GM21447 (cell line): Measurements from ENCODE around the gene ATP7B.

Experiments used
- ATAC-seq: cut with Tn5 transposase; IDR thresholded peaks from one replicate; pipeline ENCODE4 v1.9.1; 2021; ENCODE audit not compliant: unreplicated experiment

ATP7B gene

DNA sequence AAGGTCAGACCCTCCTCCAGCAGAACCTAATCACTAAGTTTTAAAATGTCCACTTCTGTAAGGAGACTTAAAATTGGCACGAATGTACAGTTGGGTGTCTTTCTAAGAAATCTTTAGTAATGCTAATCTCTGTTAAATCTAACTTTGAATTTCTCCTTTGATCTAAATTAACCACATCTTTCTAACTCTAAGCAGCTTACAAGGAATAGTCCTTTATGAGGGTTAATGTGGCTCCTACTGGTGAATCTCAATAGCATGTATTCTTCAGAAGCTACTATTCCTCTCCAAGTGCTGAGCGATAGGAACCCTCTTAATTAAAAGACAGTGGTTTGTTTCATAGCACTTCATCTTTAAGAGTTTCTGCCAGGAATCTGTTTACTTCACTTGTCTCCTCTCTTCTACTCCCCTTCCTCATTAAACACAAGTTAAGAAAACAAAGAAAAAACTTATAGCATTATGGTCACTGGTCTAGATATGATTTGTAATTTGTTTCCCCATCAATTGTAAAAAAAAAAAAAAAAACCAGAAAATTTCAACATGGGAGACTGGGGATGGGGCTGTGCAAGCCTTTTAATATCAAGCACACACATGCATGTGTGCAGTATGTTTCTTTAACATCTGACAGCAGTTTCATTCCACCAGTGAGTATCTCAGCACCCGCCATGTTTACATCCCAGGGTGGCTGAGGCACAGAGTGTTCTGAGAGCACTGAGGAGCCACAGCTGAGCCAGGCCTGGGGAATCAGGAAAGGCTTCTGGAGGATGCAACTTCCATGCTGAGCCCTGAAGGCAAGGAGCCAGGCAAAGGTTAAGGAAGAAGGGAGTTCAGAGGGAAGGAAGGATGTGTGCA is 57.7 kb downstream of the ATP7B start:
- no peak for ATAC-seq

DNA sequence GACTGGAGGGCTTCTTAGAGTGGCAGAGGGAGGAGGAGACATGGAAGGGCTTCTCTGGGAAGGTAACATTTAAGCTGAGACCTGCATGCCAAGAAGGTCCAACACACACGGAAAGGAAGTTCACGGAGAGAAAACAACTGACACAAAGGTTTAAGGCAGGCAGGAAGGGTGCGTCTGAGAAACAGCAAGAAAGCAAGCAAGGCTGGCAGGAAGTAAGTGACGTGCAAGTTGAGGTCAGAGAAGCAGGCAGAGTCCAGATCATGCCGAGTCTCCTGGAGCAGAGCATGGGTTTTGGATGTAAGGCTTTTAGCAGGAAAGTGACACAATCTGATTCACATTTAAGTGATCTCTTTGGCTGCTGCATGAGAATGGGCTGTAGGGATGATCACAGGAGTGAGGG is 60.5 kb downstream of the ATP7B start:
- ATAC-seq, result no peak

DNA sequence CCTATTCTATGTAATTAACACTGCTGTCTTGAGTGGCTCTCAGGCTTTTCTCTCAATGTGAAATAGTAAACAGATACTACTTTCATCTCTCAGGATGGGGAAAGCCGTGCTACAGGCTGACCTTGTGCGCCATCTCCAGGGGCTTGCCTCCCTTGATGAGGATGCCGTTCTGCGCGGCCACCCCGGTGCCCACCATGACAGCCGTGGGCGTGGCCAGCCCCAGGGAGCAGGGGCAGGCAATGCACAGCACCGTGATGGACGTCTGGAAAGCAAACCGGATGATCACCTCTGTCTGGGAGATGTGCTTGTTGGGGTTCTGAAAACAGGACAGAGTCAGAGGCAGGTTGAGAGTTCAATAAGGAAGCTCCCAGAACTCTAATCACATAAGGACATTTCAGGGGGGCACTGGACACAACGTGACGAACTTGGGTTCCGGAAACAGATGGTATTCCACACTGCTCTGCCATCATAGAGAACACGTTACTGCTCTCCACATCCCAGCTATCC is 65.0 kb downstream of the ATP7B start:
- no peak for ATAC-seq

DNA sequence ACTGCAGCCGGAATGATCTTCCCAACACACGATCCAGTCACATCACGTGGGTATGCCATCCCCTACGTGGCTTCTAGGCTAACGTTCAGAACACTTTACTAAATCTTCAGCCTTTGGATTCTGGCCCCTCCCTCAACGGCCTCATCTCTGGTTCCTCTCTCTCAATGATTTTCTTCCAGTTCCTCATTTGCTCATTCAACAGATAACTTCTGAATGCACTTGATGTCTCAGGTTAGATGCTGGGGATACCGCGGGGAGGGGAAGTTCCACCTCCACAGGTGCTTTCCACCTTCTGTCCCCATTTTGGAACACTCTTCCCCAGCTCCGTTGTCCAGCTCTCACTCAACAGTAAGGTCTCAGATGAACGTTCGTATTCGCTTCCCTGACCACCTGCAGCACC is 66.1 kb downstream of the ATP7B start:
- no peak for ATAC-seq

DNA sequence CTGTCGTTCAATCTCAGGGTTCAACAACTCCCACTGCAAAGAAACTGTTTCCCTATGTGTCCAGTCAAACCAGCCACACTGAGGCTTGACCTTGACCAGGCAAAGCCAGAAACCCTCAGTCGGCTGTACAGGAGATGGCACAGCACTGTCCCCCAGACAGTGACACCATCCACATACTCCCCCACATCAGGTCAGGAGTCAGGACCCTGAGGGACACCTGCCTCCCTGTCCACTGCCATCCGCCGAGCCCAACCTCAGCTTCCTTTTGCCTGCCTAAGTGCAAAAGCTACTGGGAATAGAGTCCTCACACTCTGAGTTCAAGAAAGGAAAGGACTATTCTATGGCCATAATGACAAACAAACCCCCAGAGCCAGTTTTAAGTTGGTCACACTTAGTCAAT is 66.8 kb downstream of the ATP7B start:
- ATAC-seq, result no peak

DNA sequence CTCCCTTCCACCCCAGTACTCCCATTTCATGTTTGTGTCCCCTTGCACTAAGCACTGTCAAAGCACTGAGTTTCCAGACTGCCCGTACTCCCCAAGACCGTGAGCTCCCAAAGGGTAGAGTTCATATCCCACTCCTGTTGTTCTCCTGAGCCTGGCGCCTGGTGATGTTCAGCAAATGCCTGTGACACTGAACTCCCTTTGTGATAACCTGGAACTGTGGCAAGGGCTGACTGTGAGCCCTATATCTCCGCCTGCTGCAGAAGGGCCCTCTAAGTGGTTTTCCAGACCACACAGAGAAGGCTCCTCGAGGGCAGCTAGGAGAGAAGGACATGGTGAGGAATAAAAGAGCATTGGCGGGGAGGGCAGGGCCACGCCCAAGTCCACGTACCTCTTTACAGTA is 67.5 kb downstream of the ATP7B start:
- no peak for ATAC-seq

DNA sequence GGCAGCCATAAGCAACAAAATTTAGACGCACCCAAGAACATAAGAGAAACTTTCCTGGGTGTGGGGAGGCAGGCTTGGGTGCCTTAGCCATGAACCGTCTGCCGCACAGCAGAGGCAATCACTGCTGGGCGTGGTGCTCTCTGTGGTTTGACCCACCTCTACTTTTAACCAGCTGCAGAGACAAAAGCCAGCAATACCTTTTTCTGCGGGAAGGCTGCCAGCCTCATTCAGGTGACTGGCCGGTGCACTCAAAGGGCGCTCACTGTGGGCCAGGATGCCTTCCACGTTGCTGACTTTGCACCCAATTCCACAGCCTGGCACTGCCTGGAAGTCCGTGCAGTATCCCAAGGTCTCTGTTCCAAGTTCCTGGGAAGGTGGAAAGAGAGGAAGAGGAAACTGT is 69.1 kb downstream of the ATP7B start:
- no peak for ATAC-seq

DNA sequence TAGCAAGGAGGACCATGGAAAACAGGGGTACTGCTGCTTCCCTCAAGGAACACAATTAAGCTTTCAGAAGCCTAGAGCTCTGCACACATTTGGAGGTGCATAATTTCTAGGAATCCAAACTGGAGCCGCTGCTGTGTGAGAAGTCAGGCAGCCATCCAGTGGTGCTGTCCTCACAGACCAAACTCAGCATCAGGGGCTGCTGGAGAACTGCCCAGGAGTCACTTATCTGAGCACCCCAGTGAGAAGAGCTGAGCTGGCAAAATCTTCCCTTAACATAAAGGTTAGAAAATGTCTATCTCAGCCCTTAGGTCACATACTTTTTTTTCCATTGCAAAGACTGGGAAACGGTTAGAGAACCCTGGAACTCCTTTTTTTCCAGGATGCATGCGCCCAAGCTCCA is 72.8 kb downstream of the ATP7B start:
- ATAC-seq, result no peak

DNA sequence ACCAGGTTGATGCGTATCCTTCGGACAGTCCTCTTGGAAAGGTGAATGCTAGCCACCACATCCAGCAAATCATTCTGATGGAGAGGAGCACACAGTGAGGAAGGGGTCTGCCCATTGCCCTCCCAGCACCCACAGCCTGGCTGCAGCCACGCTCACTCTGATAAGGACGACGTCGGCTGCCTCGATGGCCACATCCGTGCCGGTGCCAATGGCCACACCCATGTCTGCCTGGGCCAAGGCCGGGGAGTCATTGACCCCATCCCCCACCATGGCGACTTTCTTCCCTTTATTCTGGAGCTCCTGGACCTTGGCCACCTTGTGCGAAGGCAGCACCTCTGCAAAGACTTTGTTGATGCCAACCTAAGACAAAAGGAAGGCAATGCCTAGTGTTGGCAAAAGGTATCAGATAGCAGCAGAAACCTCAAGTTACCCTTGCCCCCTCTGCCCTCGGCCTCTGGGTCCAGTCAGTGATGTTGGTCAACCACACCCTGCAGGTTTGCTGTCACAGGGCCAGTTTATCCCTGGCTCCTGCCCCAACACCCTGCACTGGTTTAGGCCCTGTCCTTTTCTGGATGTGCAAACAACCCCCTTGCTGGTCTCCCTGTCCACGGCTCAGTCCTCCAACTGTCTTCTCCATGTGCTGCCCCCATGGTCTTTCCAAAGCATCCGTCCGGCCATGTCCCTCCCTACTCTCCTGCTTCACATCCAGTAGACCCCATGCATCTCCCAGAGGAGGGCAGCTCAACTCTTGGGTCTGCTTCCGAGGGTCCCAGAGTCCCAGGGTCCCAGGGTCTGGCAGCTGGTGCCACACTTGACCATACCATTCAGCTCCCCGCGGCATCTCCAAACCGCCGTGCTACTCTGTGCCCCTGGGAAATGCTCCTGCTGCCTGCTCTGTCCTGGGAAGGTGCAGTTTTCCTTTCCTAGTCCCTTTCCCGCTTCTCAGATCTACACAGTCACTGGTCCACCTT is 73.6 kb downstream of the ATP7B start:
- ATAC-seq, result no peak

DNA sequence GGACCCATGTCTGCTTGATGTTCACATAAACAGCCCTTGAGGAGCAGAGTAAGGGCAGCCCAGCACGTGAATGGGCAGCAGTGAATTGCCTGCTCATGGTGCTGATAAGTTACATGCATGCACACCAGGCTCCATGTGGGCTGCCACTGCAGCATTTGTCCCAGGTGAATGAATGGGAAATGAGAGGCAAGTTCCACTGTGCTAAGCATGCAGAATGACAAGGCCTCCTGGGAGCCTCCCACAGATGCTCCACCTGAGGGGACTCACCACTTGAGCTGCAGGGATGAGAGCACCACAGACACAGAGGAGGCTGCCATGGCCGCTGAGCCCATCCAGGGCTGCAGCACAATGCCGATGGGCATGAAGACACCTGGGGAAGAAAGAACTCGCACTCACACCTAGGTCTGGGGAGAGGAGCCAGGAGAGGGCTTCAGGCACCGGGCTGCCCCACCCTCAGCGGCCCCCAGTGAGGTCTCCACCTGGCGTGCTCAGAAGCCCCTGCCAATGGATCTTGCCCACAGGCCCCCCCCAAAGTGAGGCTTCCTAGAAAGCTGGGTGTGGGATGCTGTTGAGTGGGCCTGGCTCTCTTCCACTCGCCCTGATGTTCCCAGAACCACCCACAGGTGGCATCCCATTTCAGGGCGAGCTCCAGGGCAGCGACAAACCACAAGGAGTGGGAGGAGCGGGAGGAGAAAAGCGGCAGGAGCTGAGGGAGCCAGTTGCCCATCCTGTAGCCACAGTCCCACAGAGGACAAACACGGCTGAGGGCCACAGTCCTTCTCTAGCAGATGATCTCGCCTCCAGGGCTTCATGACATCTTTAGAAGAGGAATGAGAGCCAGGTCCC is 75.7 kb downstream of the ATP7B start:
- ATAC-seq, result no peak

DNA sequence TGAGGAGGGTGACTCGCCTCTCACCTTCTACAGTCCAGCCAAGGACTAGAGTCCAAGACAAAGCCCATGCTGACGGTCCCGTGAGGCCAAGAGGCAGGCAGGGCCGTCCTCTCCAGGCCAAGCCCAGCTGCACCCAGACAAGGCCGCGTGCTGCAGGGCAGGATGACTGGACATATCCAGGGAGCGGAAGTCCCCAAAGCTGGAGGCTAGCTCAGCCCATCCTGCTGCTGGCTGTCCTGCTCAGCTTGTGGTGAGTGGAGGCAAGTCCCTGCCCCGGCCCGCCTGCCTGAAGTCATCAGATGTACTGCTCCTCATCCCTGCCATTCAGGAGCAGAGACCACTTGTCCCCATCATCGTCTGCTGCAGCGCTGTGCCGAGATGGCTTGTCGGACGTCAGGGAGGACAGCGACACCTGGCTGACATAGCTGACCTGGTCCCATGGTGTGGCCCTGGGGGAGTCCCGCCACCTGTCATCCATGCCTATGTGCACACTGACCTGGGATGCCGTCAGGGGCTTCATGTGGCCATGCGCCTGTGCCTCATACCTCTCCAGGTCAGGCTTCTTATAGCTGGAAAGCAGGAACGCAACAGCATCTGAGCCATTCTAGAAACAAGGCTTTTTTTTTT is 76.7 kb downstream of the ATP7B start:
- no peak for ATAC-seq

DNA sequence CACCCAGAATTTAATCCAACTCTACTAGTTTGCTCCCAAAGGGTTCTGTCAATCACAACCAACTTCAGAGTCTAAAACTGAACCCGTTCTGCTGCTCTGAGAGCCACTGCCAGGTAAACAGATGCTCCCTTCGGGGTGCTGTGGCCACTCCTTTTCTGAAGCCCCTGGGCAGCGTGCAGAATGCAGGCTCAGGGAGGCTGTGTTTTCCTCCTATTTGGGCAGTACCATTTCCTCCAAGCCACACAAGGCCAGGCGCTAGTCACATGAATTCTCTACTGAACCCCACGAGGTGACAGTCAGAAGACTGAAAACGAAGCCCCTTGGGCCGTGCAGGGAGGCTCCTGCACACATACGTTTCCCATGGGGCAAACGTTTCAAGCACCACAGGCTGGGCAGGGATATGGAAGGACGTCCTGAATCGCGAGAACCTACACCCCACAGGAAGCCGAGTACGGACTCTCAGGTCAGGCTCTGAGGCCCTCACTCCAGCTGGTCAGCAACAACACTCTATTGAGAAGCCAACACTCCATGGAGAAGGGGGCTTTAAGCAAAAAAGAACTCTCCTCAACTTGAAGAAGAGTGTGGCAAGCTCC is 77.7 kb downstream of the ATP7B start:
- ATAC-seq, result no peak

DNA sequence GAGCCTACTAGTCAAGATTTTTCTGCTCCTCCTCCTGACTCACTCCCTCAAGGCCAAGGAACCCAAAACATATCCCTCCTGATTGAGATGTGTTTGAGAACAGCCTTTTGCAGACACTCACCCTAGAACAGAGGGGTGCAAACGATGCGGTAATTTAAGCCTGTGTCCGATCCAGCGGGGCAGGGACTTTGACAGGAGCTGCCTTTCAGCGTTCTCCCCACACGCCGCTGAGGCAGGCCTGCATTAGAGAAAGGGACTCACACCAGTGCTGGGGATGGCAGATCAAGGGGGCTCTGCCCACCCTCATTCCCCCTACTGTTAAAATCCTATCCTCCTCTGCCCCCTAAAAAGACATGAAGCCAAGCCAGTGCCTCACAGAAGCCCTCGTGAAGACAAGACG is 79.0 kb downstream of the ATP7B start:
- ATAC-seq, result no peak

DNA sequence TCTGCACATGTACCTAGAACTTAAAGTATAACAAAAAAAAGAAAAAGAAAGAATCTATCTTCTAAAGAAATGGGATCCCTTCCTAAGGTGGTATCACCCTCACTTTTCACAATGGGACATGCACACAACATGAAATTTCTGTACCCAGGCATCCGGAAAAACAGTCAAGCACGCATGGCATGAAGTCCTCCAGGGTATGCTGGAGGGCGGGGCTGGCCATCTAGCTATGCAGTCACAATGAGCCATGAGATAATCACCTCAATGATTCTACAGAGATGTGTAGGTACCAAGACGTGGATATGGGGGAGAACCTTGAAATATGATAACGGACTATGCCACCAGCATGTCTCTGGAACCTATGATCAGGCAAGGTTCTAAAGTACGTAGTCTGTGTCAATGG is 79.6 kb downstream of the ATP7B start:
- ATAC-seq, result no peak

DNA sequence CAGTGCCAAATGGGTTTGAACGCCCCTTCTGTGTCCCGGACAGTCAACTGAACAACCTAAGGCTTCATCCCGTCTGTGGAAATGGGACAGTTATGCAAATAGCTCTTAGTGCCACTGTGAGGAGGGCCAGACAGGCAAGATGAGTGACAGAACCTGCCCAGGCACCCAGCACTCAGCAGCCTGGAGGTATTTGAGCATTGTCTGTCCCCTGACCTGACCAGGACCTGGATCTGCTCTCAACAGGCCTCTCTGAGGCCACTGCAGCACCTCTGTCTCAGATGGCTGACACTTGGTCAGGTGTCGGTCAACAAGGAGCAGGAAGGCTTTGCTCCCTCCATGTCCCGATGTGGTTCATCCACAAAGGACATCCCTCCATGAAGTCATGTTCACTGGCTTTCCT is 81.6 kb downstream of the ATP7B start:
- no peak for ATAC-seq

DNA sequence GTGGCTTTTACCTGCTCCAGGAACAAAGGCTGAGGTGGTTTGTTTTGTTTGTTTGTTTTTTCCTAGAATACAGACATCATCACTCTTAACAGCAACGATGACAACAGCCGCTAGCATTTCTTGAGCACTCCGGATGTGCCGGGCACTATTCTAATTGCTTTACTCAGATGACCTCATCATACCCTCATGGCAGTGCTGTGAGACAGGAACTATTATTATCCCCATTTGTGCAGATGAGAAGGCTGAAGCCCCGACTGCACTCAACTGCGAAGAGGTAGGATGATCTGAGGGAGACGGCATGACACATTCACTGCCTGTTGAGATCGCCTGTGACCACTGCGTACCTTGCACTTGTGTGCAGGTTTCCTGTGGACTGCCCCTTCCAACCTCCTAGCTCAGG is 83.0 kb downstream of the ATP7B start:
- ATAC-seq, result no peak

DNA sequence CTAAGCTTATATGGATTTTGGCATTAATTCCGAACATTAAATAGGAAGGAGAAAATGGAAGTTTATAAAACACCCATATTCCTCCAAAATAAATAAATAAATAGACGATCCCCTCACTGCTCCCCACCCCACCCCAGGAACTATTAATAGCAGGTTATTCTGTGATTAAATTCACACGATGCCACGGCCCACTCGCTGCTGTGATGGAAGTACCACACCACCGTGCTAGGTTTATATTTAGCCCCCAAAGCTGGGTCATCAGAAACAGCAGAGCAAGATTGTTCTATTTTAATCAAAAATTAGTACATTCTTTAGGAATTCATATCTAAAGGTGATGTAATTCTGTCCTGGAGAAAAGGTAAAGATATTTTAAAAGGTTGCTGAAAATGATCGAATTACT is 84.1 kb downstream of the ATP7B start:
- no peak for ATAC-seq

DNA sequence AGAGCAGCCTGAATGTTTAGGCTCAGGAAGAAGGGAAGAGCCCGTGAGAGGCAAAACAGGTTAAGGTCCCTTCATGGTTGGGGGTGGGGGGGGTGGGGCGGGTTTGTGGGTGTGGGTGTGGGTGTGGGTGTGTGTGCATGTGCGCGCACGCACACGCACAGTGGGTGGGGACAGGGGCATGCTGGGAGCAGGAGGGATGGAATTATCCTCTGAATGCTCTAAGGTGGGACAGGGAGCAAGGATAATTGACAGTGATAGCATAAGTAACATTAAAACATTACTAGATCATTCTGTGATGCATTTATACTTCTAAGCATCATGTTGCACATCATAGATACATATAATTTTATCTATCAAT is 84.7 kb downstream of the ATP7B start:
- ATAC-seq, result no peak

DNA sequence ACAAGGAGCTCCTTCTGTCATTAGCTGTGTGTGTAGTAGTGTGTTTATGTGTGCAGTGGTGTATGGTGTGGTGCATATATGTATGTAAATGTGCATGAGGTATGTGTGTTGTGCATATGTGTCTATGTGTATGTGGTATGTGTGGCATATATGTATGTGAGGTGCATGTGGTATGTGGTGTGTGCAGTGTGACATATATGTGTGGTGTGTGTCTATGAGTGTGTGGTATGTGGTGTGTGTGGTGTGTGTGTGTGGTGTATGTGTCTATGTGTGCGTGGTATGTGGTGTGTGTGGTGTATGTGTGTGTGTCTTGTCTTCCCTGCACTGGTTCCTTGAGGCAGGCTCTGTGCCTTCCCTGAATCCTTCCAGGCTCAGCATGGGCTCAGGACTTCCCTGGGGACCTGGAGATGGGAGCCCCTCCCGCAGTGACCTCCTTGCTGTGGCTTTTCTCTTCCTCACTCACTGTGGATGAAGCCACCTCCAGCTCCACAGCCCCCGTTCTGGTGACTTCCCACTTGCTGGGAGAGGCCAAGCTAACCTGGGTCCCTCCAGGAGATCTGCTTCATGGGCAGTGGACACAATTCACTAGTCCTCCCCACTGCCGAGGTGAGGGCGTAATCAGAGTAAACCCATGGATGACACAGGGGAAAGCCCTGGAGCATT is 85.3 kb downstream of the ATP7B start:
- ATAC-seq, result no peak
